Ishikawa (cell line): ENCODE results near the gene ANO9.

ENCODE experiments used
- CEBPB ChIP-seq: IDR thresholded peaks from 2 replicates; pipeline ENCODE4 v1.6.1; 2012
- CREB1 ChIP-seq: IDR thresholded peaks from 2 replicates; pipeline ENCODE4 v1.6.1; 2012; ENCODE audit warnings: low read depth
- EGR1 ChIP-seq: IDR thresholded peaks from 2 replicates; pipeline ENCODE4 v1.6.1; 2012
- EP300 ChIP-seq: IDR thresholded peaks from 2 replicates; pipeline ENCODE4 v1.6.1; 2012; ENCODE audit warnings: borderline replicate concordance
- FOXM1 ChIP-seq: IDR thresholded peaks from 2 replicates; pipeline ENCODE4 v1.6.1; 2012; ENCODE audit warnings: low read depth, borderline replicate concordance
- NFIC ChIP-seq: IDR thresholded peaks from 2 replicates; pipeline ENCODE4 v1.6.1; 2012
- RAD21 ChIP-seq: IDR thresholded peaks from 2 replicates; pipeline ENCODE4 v1.6.1; 2012; ENCODE audit warnings: low read depth
- TAF1 ChIP-seq: IDR thresholded peaks from 2 replicates; pipeline ENCODE4 v1.6.1; 2012; ENCODE audit warnings: low read depth, mild to moderate bottlenecking
- TCF12 ChIP-seq: IDR thresholded peaks from 2 replicates; pipeline ENCODE4 v1.6.1; 2012; ENCODE audit warnings: low read depth
- TEAD4 ChIP-seq: IDR thresholded peaks from 2 replicates; pipeline ENCODE4 v1.6.1; 2012
- YY1 ChIP-seq: IDR thresholded peaks from 2 replicates; pipeline ENCODE4 v1.6.1; 2012; ENCODE audit warnings: low read depth
- ZBTB7A ChIP-seq: IDR thresholded peaks from 2 replicates; pipeline ENCODE4 v1.6.1; 2012; ENCODE audit warnings: low read depth
- TF ChIP-seq, protein P1 (sequence below): IDR thresholded peaks from 2 replicates; pipeline ENCODE4 v1.6.1; 2012; ENCODE audit warnings: low read depth, mild to moderate bottlenecking
- TF ChIP-seq, protein P2 (sequence below): IDR thresholded peaks from 2 replicates; pipeline ENCODE4 v1.6.1; 2012
- TF ChIP-seq, protein P3 (sequence below): IDR thresholded peaks from 2 replicates; pipeline ENCODE4 v1.6.1; 2012

ANO9 gene

DNA sequence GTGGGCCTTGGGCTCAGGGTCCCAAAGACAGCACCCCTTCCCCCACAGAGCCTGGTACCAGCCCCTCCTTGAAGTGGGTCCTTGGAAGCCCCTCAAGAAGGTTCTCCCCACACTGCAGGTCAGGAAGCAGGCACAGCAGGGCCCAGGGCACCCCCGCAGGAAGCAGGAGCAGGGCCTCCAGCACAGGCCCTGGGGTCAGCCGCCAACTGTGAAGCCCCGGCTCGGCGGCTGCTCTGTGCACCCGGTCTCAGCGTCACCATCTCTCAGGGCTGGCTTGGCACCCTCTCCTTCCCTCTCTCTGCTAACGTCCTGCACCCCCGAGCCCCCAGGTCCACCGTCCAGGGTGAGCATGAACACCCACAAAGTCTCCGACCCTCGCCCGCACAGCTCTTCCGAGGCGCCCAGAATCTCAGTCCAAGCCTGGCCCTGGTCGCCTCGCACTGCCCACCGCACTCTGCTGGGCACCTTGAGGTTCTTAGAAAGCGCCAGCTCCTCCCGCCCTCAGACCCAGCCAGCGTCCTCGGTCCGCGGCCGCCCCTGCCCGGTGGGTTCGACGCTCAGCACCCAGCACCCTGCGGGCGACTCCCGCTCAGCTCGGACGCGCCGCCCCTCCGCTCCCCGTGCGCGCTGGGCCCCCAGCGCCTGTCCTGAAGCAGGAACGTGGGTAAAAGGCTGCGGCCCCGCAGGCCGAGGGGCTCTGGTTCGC lies 25.6 kb downstream of the ANO9 start:
- TF ChIP-seq YY1 (no peak), NFIC (no peak), ZBTB7A (no peak; the same call in 1 of the 2 replicates), EGR1 (no peak)

DNA sequence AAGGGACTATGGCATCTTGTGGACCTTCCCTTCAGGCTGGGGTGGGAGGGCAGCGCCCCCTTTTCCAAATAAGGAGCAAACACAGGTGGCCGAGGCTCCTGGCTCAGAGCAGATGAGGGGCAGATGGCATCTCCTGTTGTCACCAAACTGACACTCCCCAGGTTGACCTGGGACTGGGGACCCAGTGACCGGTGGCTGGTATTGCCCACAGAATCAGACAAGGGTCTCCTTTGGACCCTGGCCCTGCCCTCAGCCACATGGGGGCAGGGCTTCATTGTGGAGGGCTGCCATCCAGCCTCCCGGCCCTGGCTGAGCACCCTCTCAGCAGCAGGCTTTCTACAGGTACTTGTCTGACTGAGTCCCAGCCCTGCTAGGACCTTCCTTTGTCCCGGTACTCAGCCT lies 26.2 kb downstream of the ANO9 start:
- TF ChIP-seq TAF1 (no peak), CEBPB (no peak), YY1 (no peak), TCF12 (no peak), CREB1 (no peak)
- TF ChIP-seq, protein P1, sequence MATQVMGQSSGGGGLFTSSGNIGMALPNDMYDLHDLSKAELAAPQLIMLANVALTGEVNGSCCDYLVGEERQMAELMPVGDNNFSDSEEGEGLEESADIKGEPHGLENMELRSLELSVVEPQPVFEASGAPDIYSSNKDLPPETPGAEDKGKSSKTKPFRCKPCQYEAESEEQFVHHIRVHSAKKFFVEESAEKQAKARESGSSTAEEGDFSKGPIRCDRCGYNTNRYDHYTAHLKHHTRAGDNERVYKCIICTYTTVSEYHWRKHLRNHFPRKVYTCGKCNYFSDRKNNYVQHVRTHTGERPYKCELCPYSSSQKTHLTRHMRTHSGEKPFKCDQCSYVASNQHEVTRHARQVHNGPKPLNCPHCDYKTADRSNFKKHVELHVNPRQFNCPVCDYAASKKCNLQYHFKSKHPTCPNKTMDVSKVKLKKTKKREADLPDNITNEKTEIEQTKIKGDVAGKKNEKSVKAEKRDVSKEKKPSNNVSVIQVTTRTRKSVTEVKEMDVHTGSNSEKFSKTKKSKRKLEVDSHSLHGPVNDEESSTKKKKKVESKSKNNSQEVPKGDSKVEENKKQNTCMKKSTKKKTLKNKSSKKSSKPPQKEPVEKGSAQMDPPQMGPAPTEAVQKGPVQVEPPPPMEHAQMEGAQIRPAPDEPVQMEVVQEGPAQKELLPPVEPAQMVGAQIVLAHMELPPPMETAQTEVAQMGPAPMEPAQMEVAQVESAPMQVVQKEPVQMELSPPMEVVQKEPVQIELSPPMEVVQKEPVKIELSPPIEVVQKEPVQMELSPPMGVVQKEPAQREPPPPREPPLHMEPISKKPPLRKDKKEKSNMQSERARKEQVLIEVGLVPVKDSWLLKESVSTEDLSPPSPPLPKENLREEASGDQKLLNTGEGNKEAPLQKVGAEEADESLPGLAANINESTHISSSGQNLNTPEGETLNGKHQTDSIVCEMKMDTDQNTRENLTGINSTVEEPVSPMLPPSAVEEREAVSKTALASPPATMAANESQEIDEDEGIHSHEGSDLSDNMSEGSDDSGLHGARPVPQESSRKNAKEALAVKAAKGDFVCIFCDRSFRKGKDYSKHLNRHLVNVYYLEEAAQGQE, result no peak

DNA sequence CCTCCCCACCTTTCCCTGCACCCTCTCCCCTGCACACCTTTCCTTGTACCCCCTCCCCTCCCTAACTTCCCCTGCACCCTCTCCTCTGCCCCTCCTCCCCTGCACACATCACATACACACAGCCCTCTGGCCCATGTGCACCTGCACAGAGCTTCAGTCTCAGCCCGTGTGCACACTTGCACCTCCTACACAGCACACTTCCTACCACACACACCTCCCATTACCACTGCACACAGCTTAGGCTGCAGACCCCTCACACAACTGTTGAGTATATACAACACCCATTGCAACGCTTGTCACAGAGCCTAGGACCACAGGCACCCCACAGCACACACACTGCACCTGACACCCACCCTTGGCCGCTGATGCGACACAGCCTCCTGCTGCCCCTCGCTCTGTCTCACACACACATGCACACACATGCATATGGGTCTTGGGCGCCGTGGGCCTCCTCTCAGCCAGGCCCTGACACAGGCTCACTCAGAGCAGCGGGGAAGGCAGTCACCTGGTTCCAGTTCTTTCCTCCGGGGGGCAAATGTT lies 27.4 kb downstream of the ANO9 start:
- TF ChIP-seq RAD21, result no peak
- TF ChIP-seq EGR1, result no peak
- TF ChIP-seq YY1, result no peak
- no peak for TF ChIP-seq TAF1
- no peak for TF ChIP-seq CREB1
- no peak for TF ChIP-seq ZBTB7A
- TF ChIP-seq, protein P2, sequence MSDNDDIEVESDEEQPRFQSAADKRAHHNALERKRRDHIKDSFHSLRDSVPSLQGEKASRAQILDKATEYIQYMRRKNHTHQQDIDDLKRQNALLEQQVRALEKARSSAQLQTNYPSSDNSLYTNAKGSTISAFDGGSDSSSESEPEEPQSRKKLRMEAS, result no peak
- TF ChIP-seq EP300, result no peak
- no peak for TF ChIP-seq TCF12
- TF ChIP-seq, protein P3, sequence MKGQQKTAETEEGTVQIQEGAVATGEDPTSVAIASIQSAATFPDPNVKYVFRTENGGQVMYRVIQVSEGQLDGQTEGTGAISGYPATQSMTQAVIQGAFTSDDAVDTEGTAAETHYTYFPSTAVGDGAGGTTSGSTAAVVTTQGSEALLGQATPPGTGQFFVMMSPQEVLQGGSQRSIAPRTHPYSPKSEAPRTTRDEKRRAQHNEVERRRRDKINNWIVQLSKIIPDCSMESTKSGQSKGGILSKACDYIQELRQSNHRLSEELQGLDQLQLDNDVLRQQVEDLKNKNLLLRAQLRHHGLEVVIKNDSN, result no peak
- TF ChIP-seq CEBPB, result no peak
- TF ChIP-seq FOXM1, result no peak
- TF ChIP-seq, protein P1, result no peak
- no peak for TF ChIP-seq TEAD4

DNA sequence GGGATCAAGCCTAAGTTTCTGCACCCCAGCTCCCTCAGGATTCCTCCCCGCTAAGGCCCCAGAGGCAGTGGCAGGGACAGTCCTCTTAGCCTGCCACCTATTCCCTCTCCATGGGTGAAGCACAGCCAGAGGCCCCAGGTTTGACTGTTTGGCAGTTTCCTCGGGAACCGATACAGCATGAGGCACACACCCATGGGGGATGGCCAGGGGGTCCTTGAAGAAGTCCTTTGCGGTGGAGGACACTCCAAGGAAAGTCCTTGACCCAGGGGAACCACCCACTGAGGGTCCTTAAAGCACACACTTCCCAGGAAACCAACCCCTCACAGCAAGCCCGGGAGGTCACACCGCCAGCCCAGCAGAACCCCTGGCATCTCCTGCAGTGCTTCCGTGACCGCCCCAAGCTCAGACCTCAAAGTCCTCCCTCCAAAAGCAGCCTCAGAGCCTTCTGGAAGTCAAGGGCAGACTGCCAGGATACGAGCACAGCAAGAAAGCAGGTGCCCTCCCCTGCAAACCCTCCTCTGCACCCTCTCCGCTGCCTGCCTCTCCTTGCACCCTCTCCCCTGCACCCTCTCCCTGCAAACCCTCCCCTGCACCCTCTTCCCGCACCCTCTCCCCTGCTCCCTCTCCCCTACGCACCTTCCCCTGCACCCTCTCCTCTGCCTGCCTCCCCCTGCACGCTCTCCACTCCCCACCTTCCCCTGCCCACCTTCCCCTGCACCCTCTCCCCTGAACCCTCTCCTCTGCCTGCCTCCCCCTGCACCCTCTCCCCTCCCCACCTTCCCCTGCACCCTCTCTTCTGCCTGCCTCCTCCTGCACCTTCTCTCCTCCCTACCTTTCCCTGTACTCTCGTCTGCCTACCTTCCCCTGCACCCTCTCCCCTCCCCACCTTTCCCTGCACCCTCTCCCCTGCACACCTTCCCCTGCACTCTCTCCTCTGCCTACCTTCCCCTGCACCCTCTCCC lies 28.4 kb downstream of the ANO9 start:
- no peak for TF ChIP-seq NFIC
- TF ChIP-seq, protein P3, result no peak
- TF ChIP-seq, protein P2, result no peak
- no peak for TF ChIP-seq YY1
- TF ChIP-seq EGR1, result no peak
- no peak for TF ChIP-seq FOXM1
- no peak for TF ChIP-seq TAF1
- no peak for TF ChIP-seq ZBTB7A
- no peak for TF ChIP-seq CREB1
- TF ChIP-seq EP300, result no peak
- TF ChIP-seq, protein P1, result no peak
- no peak for TF ChIP-seq CEBPB
- TF ChIP-seq TEAD4, result no peak
- TF ChIP-seq RAD21, result no peak
- no peak for TF ChIP-seq TCF12
